HG03457 (cell line): ENCODE measurements around the gene CCL4.

Experiments
- ATAC-seq: cut with Tn5 transposase; IDR thresholded peaks from one replicate; pipeline ENCODE4 v1.9.1; 2021; ENCODE audit warnings: moderate number of reproducible peaks; ENCODE audit not compliant: unreplicated experiment

The CCL4 gene

GRCh38 chr17:36142235-36142634 lies 38.6 kb downstream of the CCL4 start:
- no peak for ATAC-seq

GRCh38 chr17:36142806-36143205 lies 39.2 kb downstream of the CCL4 start:
- no peak for ATAC-seq

GRCh38 chr17:36144014-36144413 lies 40.4 kb downstream of the CCL4 start:
- ATAC-seq, result no peak

GRCh38 chr17:36144981-36145729 lies 41.5 kb downstream of the CCL4 start:
- ATAC-seq, result no peak

- no peak for ATAC-seq
Measured at GRCh38 chr17:36147601-36148000, 44.0 kb downstream of the CCL4 start.

- ATAC-seq, result no peak
Measured at GRCh38 chr17:36148559-36149295, 45.1 kb downstream of the CCL4 start.

GRCh38 chr17:36149296-36149820 lies 45.7 kb downstream of the CCL4 start:
- no peak for ATAC-seq

GRCh38 chr17:36151891-36152638 lies 48.4 kb downstream of the CCL4 start:
- no peak for ATAC-seq

- no peak for ATAC-seq
Measured at GRCh38 chr17:36152639-36153120, 49.1 kb downstream of the CCL4 start.

- no peak for ATAC-seq
Measured at GRCh38 chr17:36153895-36154610, 50.4 kb downstream of the CCL4 start.
